Peyer's patch (tissue), 4 donors: Measurements from ENCODE around the gene HP. TPM values are rescaled to one million over a fixed set of nuclear protein-coding genes. Genes with fewer than 3 reads are reported as not detected.

Experiments used
- DNase-seq, 3 donors: peaks; one replicate each; pipeline ENCODE4 v3.0.0-alpha.2; 2017 to 2019
- H3K27ac ChIP-seq, 4 donors: fragments of 200-600 bp; sonication (generic); one replicate each; pipeline ENCODE4 v1.5.1; 2016 to 2019
- H3K27me3 ChIP-seq, 2 donors: fragments of 200-600 bp; sonication (generic); one replicate each; pipeline ENCODE4 v1.5.1; 2019
- H3K36me3 ChIP-seq, 3 donors: fragments of 200-600 bp; sonication (generic); one replicate each; pipeline ENCODE4 v1.5.1; 2016 to 2019
- H3K4me1 ChIP-seq, 4 donors: fragments of 200-600 bp; sonication (generic); one replicate each; pipeline ENCODE4 v1.5.1; 2016 to 2019
- H3K4me3 ChIP-seq, 4 donors: fragments of 200-600 bp; sonication (generic); 1 replicate in 3 of 4; 2 replicates in 1 of 4; pipeline ENCODE4 v1.5.1; 2016 to 2019; ENCODE audit warnings: mild to moderate bottlenecking in 1 of 4
- H3K9me3 ChIP-seq, 4 donors: fragments of 200-600 bp; sonication (generic); one replicate each; pipeline ENCODE4 v1.5.1; 2016 to 2019; ENCODE audit warnings: mild to moderate bottlenecking in 1 of 4
- CTCF ChIP-seq, 6 experiments: fragments of 450-650 bp in 4 of 6; fragments of 200-600 bp in 2 of 6; sonication (generic) in 1 of 6; IDR thresholded peaks; one replicate each; pipeline ENCODE4 v1.5.1; 2017 to 2019; ENCODE audit warnings: antibody characterized with exemption in 6 of 6, mild to moderate bottlenecking in 3 of 6, moderate library complexity in 1 of 6
- POLR2A ChIP-seq, 2 donors: fragments of 450-650 bp; IDR thresholded peaks; one replicate each; pipeline ENCODE4 v1.5.1; 2017; ENCODE audit warnings: antibody characterized with exemption in 2 of 2, mild to moderate bottlenecking in 2 of 2, moderate library complexity in 2 of 2
- total RNA-seq, 4 donors: library from RNA; depleted of rRNA; stranded (reverse); fragments of >200 nt; gene quantifications; one replicate each; pipeline ENCODE4 v1.1.0, GENCODE V29; 2016

HP gene
- total RNA-seq, 4 donors from 2014 or later: not detected

GRCh38 chr16:72094266-72094610 is 39.9 kb downstream of the HP start:
- TF ChIP-seq CTCF (IDR thresholded peaks at IDR 0.05): no peak
- peak overlapping the region; percentile 79 to 94 (median 89) for H3K4me3 ChIP-seq
- peak overlapping the region; percentile 83 to 93 (median 90) for H3K27ac ChIP-seq
- H3K4me1 ChIP-seq: peaks cover 0 to 33% (median 7%) of the 10 kb centered on the region in 4 donors
- no peaks in the 10 kb centered on the region for H3K27me3 ChIP-seq
- no peaks in the 10 kb centered on the region for H3K9me3 ChIP-seq
- peaks cover 0 to 47% (median 0%) of the 10 kb centered on the region in 3 donors for H3K36me3 ChIP-seq
- no peak for DNase-seq

- peaks cover 0 to 15% (median 3%) of the 10 kb centered on the region in 4 donors for H3K4me1 ChIP-seq
- no peak overlapping the region for H3K4me3 ChIP-seq
- DNase-seq: no peak
- H3K27me3 ChIP-seq: no peaks in the 10 kb centered on the region
- no peaks in the 10 kb centered on the region for H3K9me3 ChIP-seq
- H3K36me3 ChIP-seq: peaks cover 0 to 80% (median 0%) of the 10 kb centered on the region in 3 donors
- H3K27ac ChIP-seq: no peak overlapping the region
- TF ChIP-seq POLR2A (IDR thresholded peaks at IDR 0.05) (no peak), CTCF (IDR thresholded peaks at IDR 0.05) (no peak)
These were observed 44.6 kb downstream of the HP start for GRCh38 chr16:72098936-72099335.

GRCh38 chr16:72099377-72099818 is 45.1 kb downstream of the HP start:
- no peaks in the 10 kb centered on the region for H3K27me3 ChIP-seq
- DNase-seq: peak in 1 of 3 donors; percentile 67
- peaks cover 0 to 13% (median 2%) of the 10 kb centered on the region in 4 donors for H3K4me1 ChIP-seq
- H3K9me3 ChIP-seq: no peaks in the 10 kb centered on the region
- TF ChIP-seq POLR2A (IDR thresholded peaks at IDR 0.05): no peak
- peak in 4 of 6 experiments; percentile 32 to 68 (median 58) for TF ChIP-seq CTCF (IDR thresholded peaks at IDR 0.05)
- no peak overlapping the region for H3K4me3 ChIP-seq
- H3K36me3 ChIP-seq: peaks cover 0 to 85% (median 0%) of the 10 kb centered on the region in 3 donors
- H3K27ac ChIP-seq: no peak overlapping the region

GRCh38 chr16:72101195-72101594 is 46.9 kb downstream of the HP start:
- Histone ChIP-seq H3K36me3 (peaks cover 0 to 100% (median 0%) of the 10 kb centered on the region in 3 donors), H3K9me3 (no peaks in the 10 kb centered on the region), H3K4me3 (no peak overlapping the region), H3K27ac (no peak overlapping the region), H3K27me3 (no peaks in the 10 kb centered on the region), H3K4me1 (no peaks in the 10 kb centered on the region)
- DNase-seq: no peak
- TF ChIP-seq CTCF (IDR thresholded peaks at IDR 0.05) (no peak), POLR2A (IDR thresholded peaks at IDR 0.05) (no peak)

- no peak overlapping the region for H3K4me3 ChIP-seq
- TF ChIP-seq CTCF (IDR thresholded peaks at IDR 0.05): no peak
- no peak for TF ChIP-seq POLR2A (IDR thresholded peaks at IDR 0.05)
- no peaks in the 10 kb centered on the region for H3K4me1 ChIP-seq
- H3K27ac ChIP-seq: no peak overlapping the region
- H3K27me3 ChIP-seq: no peaks in the 10 kb centered on the region
- H3K36me3 ChIP-seq: peaks cover 0 to 100% (median 0%) of the 10 kb centered on the region in 3 donors
- H3K9me3 ChIP-seq: no peaks in the 10 kb centered on the region
- no peak for DNase-seq
These were observed 50.6 kb downstream of the HP start for GRCh38 chr16:72104905-72105304.

- Histone ChIP-seq H3K27ac (no peak overlapping the region), H3K4me1 (no peaks in the 10 kb centered on the region), H3K36me3 (peaks cover 0 to 100% (median 0%) of the 10 kb centered on the region in 3 donors), H3K9me3 (no peaks in the 10 kb centered on the region), H3K27me3 (no peaks in the 10 kb centered on the region), H3K4me3 (no peak overlapping the region)
- no peak for TF ChIP-seq POLR2A (IDR thresholded peaks at IDR 0.05)
- no peak for DNase-seq
These were observed 51.7 kb downstream of the HP start for GRCh38 chr16:72105978-72106377.
